ENCODE results near the gene SRSF12. TPM values are rescaled to one million over a fixed set of nuclear protein-coding genes. Genes with fewer than 3 reads are reported as not detected.
"Not testable (repeated sequence)": the region's sequence is repeated elsewhere in the genome, so short reads cannot be mapped to it uniquely, and the experiment has no call there.

The SRSF12 gene
- total RNA-seq, 1 donor from 2014 or later = 0.07 TPM

GRCh38 chr6:89140347-89141156, 22.7 kb upstream of the SRSF12 start:
- Mint-ChIP-seq H3K9me3 (no peaks in the 10 kb centered on the region), H3K4me3 (ENCODE audit: low read depth) (no peak overlapping the region), H3K27ac (no peak overlapping the region), H3K36me3 (ENCODE audit: low read depth) (no peaks in the 10 kb centered on the region), H3K4me1 (ENCODE audit: low read depth) (peaks cover 18% of the 10 kb centered on the region), H3K27me3 (ENCODE audit: low read depth) (peaks cover 10% of the 10 kb centered on the region)
- intact Hi-C loops (cut with micrococcal nuclease) = loop anchor here (10.0 kb wide), 1 partner anchor 156 kb away; no protein-coding TSS in a partner anchor
- DNase-seq (ENCODE audit: low spot score) = no peak

GRCh38 chr6:89139509-89140346, 21.9 kb upstream of the SRSF12 start:
- Mint-ChIP-seq H3K27me3 (ENCODE audit: low read depth) (peaks cover 10% of the 10 kb centered on the region), H3K27ac (no peak overlapping the region), H3K36me3 (ENCODE audit: low read depth) (no peaks in the 10 kb centered on the region), H3K4me3 (ENCODE audit: low read depth) (no peak overlapping the region), H3K4me1 (ENCODE audit: low read depth) (peaks cover 13% of the 10 kb centered on the region), H3K9me3 (no peaks in the 10 kb centered on the region)
- intact Hi-C loops (cut with micrococcal nuclease) = loop anchor here (10.0 kb wide), 1 partner anchor 155 kb away; no protein-coding TSS in a partner anchor
- no peak for DNase-seq (ENCODE audit: low spot score)

- H3K27ac Mint-ChIP-seq = no peak overlapping the region
- peaks cover 7% of the 10 kb centered on the region for H3K27me3 Mint-ChIP-seq (ENCODE audit: low read depth)
- intact Hi-C loops (cut with micrococcal nuclease) = no loop called here
- H3K36me3 Mint-ChIP-seq (ENCODE audit: low read depth) = no peaks in the 10 kb centered on the region
- no peak for DNase-seq (ENCODE audit: low spot score)
- no peak overlapping the region for H3K4me3 Mint-ChIP-seq (ENCODE audit: low read depth)
- no peaks in the 10 kb centered on the region for H3K9me3 Mint-ChIP-seq
- no peaks in the 10 kb centered on the region for H3K4me1 Mint-ChIP-seq (ENCODE audit: low read depth)
Measured at GRCh38 chr6:89138173-89138572, 20.3 kb upstream of the SRSF12 start.

DNA sequence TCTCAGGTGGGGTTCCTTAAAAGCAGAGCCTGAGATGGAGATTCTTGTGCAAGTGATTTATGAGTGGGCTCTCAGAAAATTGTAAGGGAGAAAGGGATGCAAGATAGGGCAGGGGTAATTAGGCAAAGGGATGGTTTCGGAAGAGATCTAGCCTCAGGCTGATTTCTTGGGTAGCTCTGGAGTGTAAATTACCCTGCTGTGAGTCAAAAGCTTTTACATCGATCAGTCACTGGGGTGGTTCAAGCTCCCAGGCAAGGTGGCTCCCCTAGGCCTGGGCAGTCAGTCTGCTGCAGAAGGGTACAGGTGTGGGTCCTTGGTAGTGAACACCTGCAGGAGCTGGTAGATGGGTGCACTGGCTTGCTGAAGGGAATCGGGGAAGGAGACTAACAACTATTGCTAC, 16.9 kb upstream of the SRSF12 start:
- Mint-ChIP-seq H3K4me3 (ENCODE audit: low read depth) (no peak overlapping the region), H3K27me3 (ENCODE audit: low read depth) (no peaks in the 10 kb centered on the region), H3K36me3 (ENCODE audit: low read depth) (no peaks in the 10 kb centered on the region), H3K27ac (no peak overlapping the region), H3K4me1 (ENCODE audit: low read depth) (no peaks in the 10 kb centered on the region), H3K9me3 (no peaks in the 10 kb centered on the region)
- intact Hi-C loops (cut with micrococcal nuclease) = no loop called here
- no peak for DNase-seq (ENCODE audit: low spot score)

DNA sequence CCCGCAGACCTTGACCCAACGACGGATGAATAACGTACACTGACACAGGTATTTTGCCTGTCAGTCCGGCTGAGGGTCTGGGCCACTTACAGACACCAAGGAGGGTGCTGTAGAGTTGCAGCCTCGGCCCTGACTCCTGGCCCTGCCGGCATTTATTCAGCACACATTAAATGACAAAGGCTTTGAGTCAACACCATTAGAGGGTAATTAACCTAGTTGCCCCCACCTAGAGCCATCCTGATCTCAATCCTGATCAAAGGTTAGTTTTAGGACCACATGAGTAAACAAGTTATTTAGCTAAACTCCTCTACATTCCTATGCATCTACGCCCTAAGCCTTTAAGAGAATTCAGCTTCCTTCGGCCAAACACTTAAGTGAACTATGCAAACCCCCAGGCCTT, 16.1 kb upstream of the SRSF12 start:
- H3K4me3 Mint-ChIP-seq (ENCODE audit: low read depth) = no peak overlapping the region
- H3K27me3 Mint-ChIP-seq (ENCODE audit: low read depth) = no peaks in the 10 kb centered on the region
- no peak for DNase-seq (ENCODE audit: low spot score)
- no peaks in the 10 kb centered on the region for H3K9me3 Mint-ChIP-seq
- intact Hi-C loops (cut with micrococcal nuclease) = no loop called here
- no peaks in the 10 kb centered on the region for H3K4me1 Mint-ChIP-seq (ENCODE audit: low read depth)
- H3K36me3 Mint-ChIP-seq (ENCODE audit: low read depth) = no peaks in the 10 kb centered on the region
- no peak overlapping the region for H3K27ac Mint-ChIP-seq

DNA sequence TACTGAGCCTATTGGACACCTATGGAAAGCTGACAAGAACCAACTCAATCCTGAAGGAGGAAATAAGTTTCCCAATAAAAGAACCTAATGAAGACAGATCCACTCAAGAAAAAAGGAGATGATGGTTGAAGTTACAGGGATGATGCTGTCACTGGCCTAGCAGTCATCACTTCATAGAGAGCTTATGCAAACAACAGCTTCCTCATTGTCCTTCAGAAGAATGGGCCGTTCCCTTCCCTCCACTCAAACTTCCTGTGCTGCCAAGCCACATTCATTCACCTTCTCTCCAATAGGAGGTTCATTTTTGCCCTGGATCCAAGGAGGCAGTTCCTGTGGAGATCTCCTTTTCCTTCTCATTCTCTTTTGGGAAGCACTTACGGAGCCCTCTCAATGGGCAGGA, 14.2 kb upstream of the SRSF12 start:
- Mint-ChIP-seq H3K9me3 (peaks cover 8% of the 10 kb centered on the region), H3K4me1 (ENCODE audit: low read depth) (no peaks in the 10 kb centered on the region), H3K4me3 (ENCODE audit: low read depth) (no peak overlapping the region), H3K27ac (no peak overlapping the region), H3K27me3 (ENCODE audit: low read depth) (peaks cover 3% of the 10 kb centered on the region), H3K36me3 (ENCODE audit: low read depth) (no peaks in the 10 kb centered on the region)
- no peak for DNase-seq (ENCODE audit: low spot score)
- intact Hi-C loops (cut with micrococcal nuclease) = no loop called here

DNA sequence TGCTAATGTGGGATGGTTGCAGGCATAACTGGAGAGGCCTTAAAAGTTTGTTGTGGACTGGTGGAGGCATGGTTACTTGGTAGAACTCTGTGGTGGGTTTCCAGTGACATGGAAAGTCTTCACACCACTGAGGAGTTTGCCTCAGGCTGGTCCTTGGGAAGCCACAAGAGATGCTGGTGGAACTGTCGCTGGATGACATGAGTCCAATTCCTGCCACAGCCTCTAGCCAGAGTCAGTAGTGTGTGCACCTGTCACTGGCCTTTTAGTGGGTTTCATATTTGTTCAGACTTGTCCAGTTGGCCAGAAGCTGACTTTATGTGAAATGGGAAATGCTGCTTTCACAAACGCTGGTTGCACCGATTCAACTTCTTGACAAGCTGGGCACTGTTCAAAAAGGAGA, 13.7 kb upstream of the SRSF12 start:
- no peak overlapping the region for H3K4me3 Mint-ChIP-seq (ENCODE audit: low read depth)
- intact Hi-C loops (cut with micrococcal nuclease) = no loop called here
- H3K9me3 Mint-ChIP-seq = peaks cover 8% of the 10 kb centered on the region
- no peak overlapping the region for H3K27ac Mint-ChIP-seq
- DNase-seq (ENCODE audit: low spot score) = no peak
- H3K27me3 Mint-ChIP-seq (ENCODE audit: low read depth) = peaks cover 3% of the 10 kb centered on the region
- no peaks in the 10 kb centered on the region for H3K4me1 Mint-ChIP-seq (ENCODE audit: low read depth)
- H3K36me3 Mint-ChIP-seq (ENCODE audit: low read depth) = no peaks in the 10 kb centered on the region

DNA sequence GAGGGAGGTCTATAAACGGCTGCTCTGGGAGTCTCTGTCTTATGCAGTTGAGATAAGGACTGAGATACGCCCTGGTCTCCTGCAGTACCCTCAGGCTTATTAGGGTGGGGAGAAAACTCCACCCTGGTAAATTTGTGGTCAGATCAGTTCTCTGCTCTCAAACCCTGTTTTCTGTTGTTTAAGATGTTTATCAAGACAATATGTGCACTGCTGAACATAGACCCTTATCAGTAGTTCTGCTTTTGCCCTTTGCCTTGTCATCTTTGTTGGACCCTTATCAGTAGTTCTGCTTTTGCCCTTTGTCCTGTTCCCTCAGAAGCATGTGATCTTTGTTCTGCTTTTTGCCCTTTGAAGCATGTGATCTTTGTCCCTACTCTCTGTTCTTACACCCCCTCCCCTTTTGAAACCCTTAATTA, 10.4 kb upstream of the SRSF12 start:
- intact Hi-C loops (cut with micrococcal nuclease); H3K4me3 Mint-ChIP-seq (ENCODE audit: low read depth); H3K27me3 Mint-ChIP-seq (ENCODE audit: low read depth); H3K36me3 Mint-ChIP-seq (ENCODE audit: low read depth); H3K4me1 Mint-ChIP-seq (ENCODE audit: low read depth); DNase-seq (ENCODE audit: low spot score); H3K27ac Mint-ChIP-seq; H3K9me3 Mint-ChIP-seq: not testable (repeated sequence)

GRCh38 chr6:89122625-89123024, 4.8 kb upstream of the SRSF12 start:
- no peak for DNase-seq (ENCODE audit: low spot score)
- peaks cover 1% of the 10 kb centered on the region for H3K4me1 Mint-ChIP-seq (ENCODE audit: low read depth)
- no peaks in the 10 kb centered on the region for H3K36me3 Mint-ChIP-seq (ENCODE audit: low read depth)
- no peak overlapping the region for H3K27ac Mint-ChIP-seq
- no peaks in the 10 kb centered on the region for H3K9me3 Mint-ChIP-seq
- H3K4me3 Mint-ChIP-seq (ENCODE audit: low read depth) = no peak overlapping the region
- peaks cover 28% of the 10 kb centered on the region for H3K27me3 Mint-ChIP-seq (ENCODE audit: low read depth)
- intact Hi-C loops (cut with micrococcal nuclease) = loop anchor here (2.0 to 5.0 kb wide), 2 partner anchors 22 to 120 kb away; no protein-coding TSS in a partner anchor

DNA sequence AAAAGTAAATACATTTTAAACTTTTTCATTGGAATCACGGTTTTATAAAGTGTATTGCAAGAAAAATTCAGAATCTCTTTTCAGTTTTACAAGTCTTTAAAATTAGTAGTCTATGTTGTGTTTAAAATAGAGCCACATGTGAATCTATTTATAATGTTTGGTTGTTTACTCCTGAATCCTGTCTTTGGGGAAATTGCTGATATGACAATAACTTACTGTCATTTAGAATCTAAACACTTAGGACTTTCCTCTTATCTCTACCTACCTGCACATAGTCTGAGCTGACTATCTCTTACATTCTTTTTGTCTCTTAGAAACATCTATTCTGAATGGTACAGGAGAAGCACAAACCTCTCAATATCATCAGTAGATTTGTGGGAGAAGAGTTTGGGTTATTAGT, 4.1 kb upstream of the SRSF12 start:
- Mint-ChIP-seq H3K9me3 (no peaks in the 10 kb centered on the region), H3K27me3 (ENCODE audit: low read depth) (peaks cover 31% of the 10 kb centered on the region)
- intact Hi-C loops (cut with micrococcal nuclease) = loop anchor here (2.0 to 5.0 kb wide), 2 partner anchors 23 to 120 kb away; no protein-coding TSS in a partner anchor

DNA sequence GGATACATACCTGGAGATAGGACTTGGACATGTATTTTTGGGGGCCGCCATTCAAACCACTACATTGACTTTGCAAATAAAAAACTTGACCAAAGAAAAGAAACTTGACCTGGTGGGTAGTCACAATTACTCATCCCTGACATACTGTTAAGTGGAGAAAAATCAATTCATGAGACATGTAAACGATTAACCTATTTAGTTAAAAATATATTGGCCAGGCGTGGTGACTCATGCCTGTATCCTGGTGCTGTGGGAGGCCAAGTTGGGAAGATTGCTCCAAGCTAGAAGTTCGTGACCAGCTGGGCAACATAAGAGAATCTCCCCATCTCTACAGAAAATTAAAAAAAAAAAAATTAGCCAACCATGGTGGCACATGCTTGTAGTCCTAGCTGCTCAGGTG, 2.5 kb upstream of the SRSF12 start:
- no peak for DNase-seq (ENCODE audit: low spot score)
- no peaks in the 10 kb centered on the region for H3K9me3 Mint-ChIP-seq
- peaks cover 43% of the 10 kb centered on the region for H3K27me3 Mint-ChIP-seq (ENCODE audit: low read depth)
- H3K36me3 Mint-ChIP-seq (ENCODE audit: low read depth) = no peaks in the 10 kb centered on the region
- intact Hi-C loops (cut with micrococcal nuclease) = loop anchor here (5.0 kb wide), 1 partner anchor 122 kb away; no protein-coding TSS in a partner anchor
- H3K27ac Mint-ChIP-seq = no peak overlapping the region
- no peak overlapping the region for H3K4me3 Mint-ChIP-seq (ENCODE audit: low read depth)
- H3K4me1 Mint-ChIP-seq (ENCODE audit: low read depth) = peaks cover 7% of the 10 kb centered on the region

More for the DNA sequence above, 4.1 kb upstream of the SRSF12 start:
- H3K27ac Mint-ChIP-seq = no peak overlapping the region
- no peaks in the 10 kb centered on the region for H3K36me3 Mint-ChIP-seq (ENCODE audit: low read depth)
- H3K4me1 Mint-ChIP-seq (ENCODE audit: low read depth) = peaks cover 4% of the 10 kb centered on the region
- H3K4me3 Mint-ChIP-seq (ENCODE audit: low read depth) = no peak overlapping the region
- no peak for DNase-seq (ENCODE audit: low spot score)

DNA sequence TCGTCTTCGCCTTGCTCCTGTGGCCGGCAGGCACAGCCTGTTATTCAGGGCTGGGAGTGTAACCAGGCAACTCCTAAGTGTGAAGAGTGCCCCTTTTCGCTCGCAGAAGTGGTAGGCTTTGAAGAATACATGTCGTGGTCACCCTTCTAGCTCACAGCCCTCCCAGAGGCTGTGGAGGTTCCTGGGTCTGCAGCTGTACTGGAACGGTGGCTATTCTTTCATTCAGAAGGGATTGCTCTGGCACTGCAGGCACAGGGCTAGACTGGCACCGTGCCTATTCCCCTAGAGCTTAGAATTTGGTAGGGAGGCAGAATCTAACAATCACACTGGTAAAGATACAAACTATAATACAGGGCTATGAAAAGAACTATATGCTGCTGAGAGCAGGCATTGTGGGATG, 1.1 kb upstream of the SRSF12 start:
- intact Hi-C loops (cut with micrococcal nuclease) = no loop called here
- peaks cover 7% of the 10 kb centered on the region for H3K4me1 Mint-ChIP-seq (ENCODE audit: low read depth)
- H3K27ac Mint-ChIP-seq = no peak overlapping the region
- no peaks in the 10 kb centered on the region for H3K36me3 Mint-ChIP-seq (ENCODE audit: low read depth)
- peak overlapping the region; percentile 61 for H3K4me3 Mint-ChIP-seq (ENCODE audit: low read depth)
- no peak for DNase-seq (ENCODE audit: low spot score)
- no peaks in the 10 kb centered on the region for H3K9me3 Mint-ChIP-seq
- H3K27me3 Mint-ChIP-seq (ENCODE audit: low read depth) = peaks cover 41% of the 10 kb centered on the region

DNA sequence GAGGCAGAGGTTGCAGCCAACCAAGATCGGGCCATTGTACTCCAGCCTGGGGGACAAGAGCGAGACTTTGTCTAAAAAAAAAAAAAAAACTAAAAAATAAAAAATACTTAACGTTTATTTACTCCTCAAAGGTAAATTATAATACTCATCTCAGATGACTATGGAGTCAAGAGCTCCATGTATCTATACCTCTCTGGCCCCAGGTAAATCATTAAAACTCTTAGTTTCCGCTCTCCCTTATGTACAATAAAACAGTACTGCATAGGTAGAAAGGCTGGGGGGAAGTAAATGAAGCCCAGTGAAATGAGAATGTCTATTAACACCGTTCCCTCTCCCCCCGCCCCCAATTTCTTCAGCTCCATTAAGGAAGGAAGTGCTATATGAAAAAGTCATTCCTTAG, 1.2 kb downstream of the SRSF12 start:
- no peak for DNase-seq (ENCODE audit: low spot score)
- no peak overlapping the region for H3K27ac Mint-ChIP-seq
- no peaks in the 10 kb centered on the region for H3K36me3 Mint-ChIP-seq (ENCODE audit: low read depth)
- no peaks in the 10 kb centered on the region for H3K9me3 Mint-ChIP-seq
- peak overlapping the region; percentile 79 for H3K4me3 Mint-ChIP-seq (ENCODE audit: low read depth)
- intact Hi-C loops (cut with micrococcal nuclease) = no loop called here
- H3K4me1 Mint-ChIP-seq (ENCODE audit: low read depth) = peaks cover 7% of the 10 kb centered on the region
- H3K27me3 Mint-ChIP-seq (ENCODE audit: low read depth) = peaks cover 37% of the 10 kb centered on the region
